ENCODE data around the gene RDH14.

- TF ChIP-seq YY1 (IDR thresholded peaks at IDR 0.05; ENCODE audit: insufficient read depth, insufficient read length) (no peak), ZNF274 (IDR thresholded peaks at IDR 0.05; ENCODE audit: low read depth, low read length) (no peak)
Measured at GRCh38 chr2:18558458-18558857, 2.0 kb downstream of the RDH14 start.
